ENCODE measurements around the gene SAP30BP. TPM values are rescaled to one million over a fixed set of nuclear protein-coding genes. Genes with fewer than 3 reads are reported as not detected.
A peak's percentile ranks its signal among the peaks of the same experiment; 100 is the strongest.

Gene SAP30BP
- total RNA-seq, 1 donor from 2014 or later = 75.8 TPM

DNA sequence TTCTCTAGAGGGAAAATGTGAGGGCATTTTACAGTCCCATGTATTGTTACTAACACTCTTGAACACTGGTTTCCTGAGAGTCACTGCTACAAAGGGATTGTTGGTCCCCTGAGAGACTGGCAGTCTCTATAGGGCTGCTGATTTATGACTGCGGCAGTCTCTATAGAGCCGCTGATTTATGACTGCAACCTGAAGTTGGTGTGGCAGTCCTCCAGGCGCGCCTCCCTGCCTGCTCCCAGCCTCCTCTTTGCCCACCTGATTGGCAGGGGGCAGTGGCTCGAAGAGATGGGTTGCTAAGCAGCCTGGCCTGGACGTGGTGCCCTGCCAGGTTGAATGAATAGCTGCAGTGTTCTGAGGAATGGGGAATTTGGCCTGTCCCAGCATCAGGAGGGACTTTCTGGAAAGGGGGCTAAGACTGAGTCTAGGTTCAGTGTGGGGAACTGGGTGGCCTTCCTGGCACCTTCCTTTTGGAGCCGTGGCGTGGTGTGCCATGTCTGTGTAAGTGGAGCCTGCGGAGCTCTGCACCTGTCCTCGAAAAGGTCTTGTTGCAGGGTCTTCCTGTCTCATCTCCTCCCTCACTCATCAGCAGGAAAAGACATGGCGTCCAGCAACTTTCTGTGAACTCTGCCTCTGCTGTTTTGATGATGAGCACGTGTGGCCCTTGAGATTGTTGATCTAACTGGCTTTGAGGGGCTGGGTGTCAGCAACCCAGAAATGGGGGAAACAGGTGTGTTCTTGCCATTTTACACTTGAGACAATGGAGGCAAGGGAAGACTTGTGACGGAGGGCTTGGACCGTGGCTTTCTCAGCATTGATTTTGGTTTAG lies 24.9 kb downstream of the SAP30BP start:
- peaks cover 19% of the 10 kb centered on the region for H3K36me3 Mint-ChIP-seq
- H3K27ac Mint-ChIP-seq = peak overlapping the region; percentile 36
- H3K9ac ChIP-seq = no peak overlapping the region
- peaks cover 59% of the 10 kb centered on the region for H3K79me2 ChIP-seq (ENCODE audit: low read depth)
- TF ChIP-seq EZH2 (IDR thresholded peaks at IDR 0.05) (no peak), EZH2phosphoT487 (IDR thresholded peaks at IDR 0.05) (no peak)
- TF ChIP-seq, protein P1, sequence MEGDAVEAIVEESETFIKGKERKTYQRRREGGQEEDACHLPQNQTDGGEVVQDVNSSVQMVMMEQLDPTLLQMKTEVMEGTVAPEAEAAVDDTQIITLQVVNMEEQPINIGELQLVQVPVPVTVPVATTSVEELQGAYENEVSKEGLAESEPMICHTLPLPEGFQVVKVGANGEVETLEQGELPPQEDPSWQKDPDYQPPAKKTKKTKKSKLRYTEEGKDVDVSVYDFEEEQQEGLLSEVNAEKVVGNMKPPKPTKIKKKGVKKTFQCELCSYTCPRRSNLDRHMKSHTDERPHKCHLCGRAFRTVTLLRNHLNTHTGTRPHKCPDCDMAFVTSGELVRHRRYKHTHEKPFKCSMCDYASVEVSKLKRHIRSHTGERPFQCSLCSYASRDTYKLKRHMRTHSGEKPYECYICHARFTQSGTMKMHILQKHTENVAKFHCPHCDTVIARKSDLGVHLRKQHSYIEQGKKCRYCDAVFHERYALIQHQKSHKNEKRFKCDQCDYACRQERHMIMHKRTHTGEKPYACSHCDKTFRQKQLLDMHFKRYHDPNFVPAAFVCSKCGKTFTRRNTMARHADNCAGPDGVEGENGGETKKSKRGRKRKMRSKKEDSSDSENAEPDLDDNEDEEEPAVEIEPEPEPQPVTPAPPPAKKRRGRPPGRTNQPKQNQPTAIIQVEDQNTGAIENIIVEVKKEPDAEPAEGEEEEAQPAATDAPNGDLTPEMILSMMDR (IDR thresholded peaks at IDR 0.05) = no peak
- no peaks in the 10 kb centered on the region for H3K9me3 Mint-ChIP-seq
- no peak overlapping the region for H3K27ac ChIP-seq
- no peaks in the 10 kb centered on the region for H3K27me3 ChIP-seq
- DNase-seq (ENCODE audit: low spot score) = peak; percentile 26
- no peak overlapping the region for H3K4me3 ChIP-seq
- peak overlapping the region; percentile 64 for H3K4me3 Mint-ChIP-seq
- H3K4me2 ChIP-seq = peak overlapping the region; percentile 74
- no peaks in the 10 kb centered on the region for H3K36me3 ChIP-seq
- peaks cover 47% of the 10 kb centered on the region for H3K4me1 ChIP-seq
- H2AFZ ChIP-seq (replicated peaks) = no peak overlapping the region
- H3K4me1 Mint-ChIP-seq = peaks cover 45% of the 10 kb centered on the region
- H3F3A ChIP-seq (ENCODE audit: low read depth) = peaks cover 50% of the 10 kb centered on the region
- H3K27me3 Mint-ChIP-seq (ENCODE audit: insufficient read depth, low read depth) = peaks cover 3% of the 10 kb centered on the region
- H3K9me3 ChIP-seq (ENCODE audit: low read depth) = no peaks in the 10 kb centered on the region
- peaks cover 90% of the 10 kb centered on the region for H4K20me1 ChIP-seq (ENCODE audit: low read depth)

DNA sequence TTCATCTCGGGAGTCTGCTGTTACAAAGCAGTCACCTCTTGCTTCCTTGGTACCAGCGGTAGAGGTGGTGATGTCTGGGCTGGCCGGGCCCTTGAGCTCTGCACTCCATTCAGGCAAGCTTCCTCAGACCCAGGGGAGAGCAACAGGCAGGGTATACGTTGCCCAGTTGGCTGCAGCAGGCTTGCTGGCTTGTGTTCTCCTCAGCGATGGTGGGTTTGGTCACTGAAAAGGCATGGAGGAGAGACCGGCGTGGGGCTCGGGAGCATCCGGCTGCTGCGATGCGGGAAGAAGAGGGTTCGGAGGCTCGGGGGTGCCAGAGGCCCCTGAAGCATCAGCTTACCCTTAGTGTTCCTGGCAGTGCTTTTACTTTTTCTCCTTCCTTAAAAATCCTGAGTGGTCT lies 25.8 kb downstream of the SAP30BP start:
- no peaks in the 10 kb centered on the region for H3K9me3 ChIP-seq (ENCODE audit: low read depth)
- DNase-seq (ENCODE audit: low spot score) = no peak
- peaks cover 40% of the 10 kb centered on the region for H3F3A ChIP-seq (ENCODE audit: low read depth)
- H3K36me3 ChIP-seq = no peaks in the 10 kb centered on the region
- H3K36me3 Mint-ChIP-seq = peaks cover 20% of the 10 kb centered on the region
- no peaks in the 10 kb centered on the region for H3K9me3 Mint-ChIP-seq
- no peaks in the 10 kb centered on the region for H3K27me3 ChIP-seq
- H3K27ac Mint-ChIP-seq = no peak overlapping the region
- no peak overlapping the region for H3K4me3 Mint-ChIP-seq
- peaks cover 44% of the 10 kb centered on the region for H3K4me1 Mint-ChIP-seq
- peaks cover 50% of the 10 kb centered on the region for H3K79me2 ChIP-seq (ENCODE audit: low read depth)
- no peak overlapping the region for H3K9ac ChIP-seq
- no peak overlapping the region for H3K4me3 ChIP-seq
- TF ChIP-seq EZH2 (IDR thresholded peaks at IDR 0.05) = no peak
- TF ChIP-seq, protein P1 (IDR thresholded peaks at IDR 0.05) = no peak
- TF ChIP-seq EZH2phosphoT487 (IDR thresholded peaks at IDR 0.05) = no peak
- H3K4me1 ChIP-seq = peaks cover 38% of the 10 kb centered on the region
- H3K27me3 Mint-ChIP-seq (ENCODE audit: insufficient read depth, low read depth) = peaks cover 3% of the 10 kb centered on the region
- peak overlapping the region; percentile 74 for H3K4me2 ChIP-seq
- no peak overlapping the region for H2AFZ ChIP-seq (replicated peaks)
- H4K20me1 ChIP-seq (ENCODE audit: low read depth) = peaks cover 90% of the 10 kb centered on the region
- peak overlapping the region; percentile 90 for H3K27ac ChIP-seq

DNA sequence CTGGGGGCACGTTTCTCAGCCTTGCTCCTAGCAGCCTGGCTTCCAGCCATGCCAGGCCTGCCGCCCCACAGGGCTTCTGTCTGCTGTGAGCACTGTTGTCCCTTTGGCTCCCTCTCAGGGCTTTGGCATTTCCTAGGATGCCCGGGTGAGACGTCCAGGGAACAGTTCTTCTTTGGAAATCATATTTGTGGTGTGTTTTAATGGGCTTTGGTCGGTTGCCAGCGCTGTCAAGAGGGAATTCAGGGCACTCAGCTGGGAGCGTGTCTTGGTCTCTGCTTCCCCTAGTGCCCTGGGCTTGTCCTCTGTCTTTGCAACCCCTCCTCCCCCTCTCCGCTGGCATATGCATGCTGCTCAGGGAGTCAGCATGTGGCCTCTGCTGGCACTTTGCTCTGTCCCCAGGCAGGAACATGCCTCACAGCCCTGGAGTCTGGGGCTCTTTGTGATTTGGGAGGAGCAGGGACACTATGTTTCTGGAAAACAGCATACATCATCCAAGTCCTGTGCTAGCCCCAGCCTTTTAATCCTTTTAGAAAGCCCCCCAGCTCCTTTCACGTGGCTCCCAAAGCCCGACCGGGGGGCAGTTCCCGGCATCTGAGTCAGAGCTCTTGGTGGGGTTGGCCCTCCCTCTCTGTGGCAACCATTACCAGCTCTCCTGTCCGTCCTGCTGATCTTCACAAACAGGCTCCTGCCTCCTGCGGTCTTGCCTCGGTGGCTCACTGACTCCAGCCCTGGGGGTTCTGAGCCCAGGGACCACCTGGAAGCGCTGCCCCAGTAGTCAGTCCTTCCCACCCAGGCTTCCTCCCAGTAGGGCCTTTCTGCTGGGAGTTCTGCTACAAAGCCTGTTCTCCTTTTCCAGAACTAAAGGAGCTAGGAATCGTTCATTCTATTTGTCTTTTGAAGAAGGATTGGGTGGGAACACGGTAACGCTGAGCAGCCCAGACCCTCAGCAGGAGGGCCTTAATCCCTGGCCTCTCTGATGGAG lies 26.7 kb downstream of the SAP30BP start:
- Histone ChIP-seq H4K20me1 (ENCODE audit: low read depth) (peaks cover 88% of the 10 kb centered on the region), H3F3A (ENCODE audit: low read depth) (peaks cover 32% of the 10 kb centered on the region), H3K36me3 (no peaks in the 10 kb centered on the region), H3K27ac (peak overlapping the region; percentile 90), H3K4me1 (peaks cover 32% of the 10 kb centered on the region), H3K4me3 (peak overlapping the region; percentile 18), H2AFZ (replicated peaks) (no peak overlapping the region), H3K4me2 (peak overlapping the region; percentile 74), H3K79me2 (ENCODE audit: low read depth) (peaks cover 44% of the 10 kb centered on the region), H3K9me3 (ENCODE audit: low read depth) (no peaks in the 10 kb centered on the region), H3K27me3 (no peaks in the 10 kb centered on the region), H3K9ac (no peak overlapping the region)
- Mint-ChIP-seq H3K27me3 (ENCODE audit: insufficient read depth, low read depth) (peaks cover 3% of the 10 kb centered on the region), H3K4me1 (peaks cover 43% of the 10 kb centered on the region), H3K4me3 (peak overlapping the region; percentile 65), H3K27ac (peak overlapping the region; percentile 82), H3K9me3 (no peaks in the 10 kb centered on the region), H3K36me3 (peaks cover 21% of the 10 kb centered on the region)
- TF ChIP-seq, protein P1 (IDR thresholded peaks at IDR 0.05) = no peak
- no peak for TF ChIP-seq EZH2phosphoT487 (IDR thresholded peaks at IDR 0.05)
- TF ChIP-seq EZH2 (IDR thresholded peaks at IDR 0.05) = no peak
- peak; percentile 71 for DNase-seq (ENCODE audit: low spot score)

Data from neural progenitor cell (in vitro differentiated cells).